ENCODE measurements around the gene ACSM2B. TPM values are rescaled to one million over a fixed set of nuclear protein-coding genes. Genes with fewer than 3 reads are reported as not detected.
"Not testable (repeated sequence)": the region's sequence is repeated elsewhere in the genome, so short reads cannot be mapped to it uniquely, and the experiment has no call there.

The ACSM2B gene
- total RNA-seq, 5 donors from 2014 or later (not counting 1 experiment from before 2014, with no cell fraction given): 0.18 to 0.86 TPM; not detected in 3

GRCh38 chr16:20595694-20596093 lies 19.5 kb upstream of the ACSM2B start:
- H3K4me3 ChIP-seq (ENCODE audit: control insufficient read depth in 1 of 2, extremely low read depth in 1 of 2, low read length in 1 of 2); H3K27ac Mint-ChIP-seq; H3K4me3 Mint-ChIP-seq; H3K9me3 ChIP-seq; H3K9me3 Mint-ChIP-seq; CTCF ChIA-PET; H3K27me3 ChIP-seq (replicated peaks in 1 of 2; ENCODE audit: control insufficient read depth in 2 of 2, extremely low read depth in 1 of 2, insufficient read depth in 2 of 2, low read length in 1 of 2); H3K4me1 Mint-ChIP-seq; H3K27me3 Mint-ChIP-seq; H3K36me3 Mint-ChIP-seq; DNase-seq; POLR2A ChIA-PET; H3K4me1 ChIP-seq (ENCODE audit: control insufficient read depth in 1 of 2, extremely low read depth in 1 of 2, insufficient read depth in 2 of 2, low read length in 2 of 2); ATAC-seq (replicated peaks in 1 of 4); H3K27ac ChIP-seq (ENCODE audit: low read length); H3K36me3 ChIP-seq (ENCODE audit: control insufficient read depth in 2 of 2, extremely low read depth in 1 of 2, insufficient read depth in 1 of 2, low read length in 1 of 2): not testable (repeated sequence)
- WGBS (ENCODE audit: insufficient coverage): no CpG with 5 or more reads among the region's 2 CpGs

- H3K9me3 ChIP-seq; H3K27me3 ChIP-seq (replicated peaks in 1 of 2; ENCODE audit: control insufficient read depth in 2 of 2, extremely low read depth in 1 of 2, insufficient read depth in 2 of 2, low read length in 1 of 2); CTCF ChIA-PET; POLR2A ChIA-PET; ATAC-seq (replicated peaks in 1 of 4); DNase-seq; H3K4me1 Mint-ChIP-seq; H3K36me3 Mint-ChIP-seq; H3K4me3 Mint-ChIP-seq; H3K27ac ChIP-seq (ENCODE audit: low read length); H3K36me3 ChIP-seq (ENCODE audit: control insufficient read depth in 2 of 2, extremely low read depth in 1 of 2, insufficient read depth in 1 of 2, low read length in 1 of 2); H3K4me3 ChIP-seq (ENCODE audit: control insufficient read depth in 1 of 2, extremely low read depth in 1 of 2, low read length in 1 of 2); H3K9me3 Mint-ChIP-seq; H3K4me1 ChIP-seq (ENCODE audit: control insufficient read depth in 1 of 2, extremely low read depth in 1 of 2, insufficient read depth in 2 of 2, low read length in 2 of 2); H3K27me3 Mint-ChIP-seq; H3K27ac Mint-ChIP-seq: not testable (repeated sequence)
- no CpG with 5 or more reads among the region's 2 CpGs for WGBS (ENCODE audit: insufficient coverage)
These were observed 18.9 kb upstream of the ACSM2B start for GRCh38 chr16:20595068-20595467.

GRCh38 chr16:20592780-20593179 lies 16.6 kb upstream of the ACSM2B start:
- DNase-seq; H3K9me3 Mint-ChIP-seq; H3K27me3 Mint-ChIP-seq; H3K27me3 ChIP-seq (replicated peaks in 1 of 2; ENCODE audit: control insufficient read depth in 2 of 2, extremely low read depth in 1 of 2, insufficient read depth in 2 of 2, low read length in 1 of 2); H3K4me1 Mint-ChIP-seq; H3K27ac ChIP-seq (ENCODE audit: low read length); H3K4me1 ChIP-seq (ENCODE audit: control insufficient read depth in 1 of 2, extremely low read depth in 1 of 2, insufficient read depth in 2 of 2, low read length in 2 of 2); ATAC-seq (replicated peaks in 1 of 4); CTCF ChIA-PET; H3K4me3 ChIP-seq (ENCODE audit: control insufficient read depth in 1 of 2, extremely low read depth in 1 of 2, low read length in 1 of 2); H3K4me3 Mint-ChIP-seq; H3K36me3 ChIP-seq (ENCODE audit: control insufficient read depth in 2 of 2, extremely low read depth in 1 of 2, insufficient read depth in 1 of 2, low read length in 1 of 2); POLR2A ChIA-PET; H3K27ac Mint-ChIP-seq; H3K9me3 ChIP-seq; H3K36me3 Mint-ChIP-seq: not testable (repeated sequence)
- 87% methylated on average over 1 of the region's 1 CpG for WGBS (ENCODE audit: insufficient coverage)

GRCh38 chr16:20589486-20589885 lies 13.3 kb upstream of the ACSM2B start:
- CTCF ChIA-PET, H3K4me1 Mint-ChIP-seq: not testable (repeated sequence)

GRCh38 chr16:20587645-20588074 lies 11.5 kb upstream of the ACSM2B start:
- WGBS (ENCODE audit: insufficient coverage): no CpG with 5 or more reads among the region's 2 CpGs
- POLR2A ChIA-PET; H3K9me3 ChIP-seq; H3K4me3 Mint-ChIP-seq; H3K27me3 Mint-ChIP-seq; H3K27me3 ChIP-seq (replicated peaks in 1 of 2; ENCODE audit: control insufficient read depth in 2 of 2, extremely low read depth in 1 of 2, insufficient read depth in 2 of 2, low read length in 1 of 2); H3K4me1 Mint-ChIP-seq; H3K9me3 Mint-ChIP-seq; H3K4me1 ChIP-seq (ENCODE audit: control insufficient read depth in 1 of 2, extremely low read depth in 1 of 2, insufficient read depth in 2 of 2, low read length in 2 of 2); H3K36me3 ChIP-seq (ENCODE audit: control insufficient read depth in 2 of 2, extremely low read depth in 1 of 2, insufficient read depth in 1 of 2, low read length in 1 of 2); DNase-seq; ATAC-seq (replicated peaks in 1 of 4); CTCF ChIA-PET; H3K4me3 ChIP-seq (ENCODE audit: control insufficient read depth in 1 of 2, extremely low read depth in 1 of 2, low read length in 1 of 2); H3K36me3 Mint-ChIP-seq; H3K27ac Mint-ChIP-seq; H3K27ac ChIP-seq (ENCODE audit: low read length): not testable (repeated sequence)

More at GRCh38 chr16:20589486-20589885, 13.3 kb upstream of the ACSM2B start:
- H3K4me3 Mint-ChIP-seq; H3K27ac ChIP-seq (ENCODE audit: low read length); H3K4me1 ChIP-seq (ENCODE audit: control insufficient read depth in 1 of 2, extremely low read depth in 1 of 2, insufficient read depth in 2 of 2, low read length in 2 of 2); H3K27me3 Mint-ChIP-seq; ATAC-seq (replicated peaks in 1 of 4); H3K36me3 ChIP-seq (ENCODE audit: control insufficient read depth in 2 of 2, extremely low read depth in 1 of 2, insufficient read depth in 1 of 2, low read length in 1 of 2); POLR2A ChIA-PET; H3K9me3 Mint-ChIP-seq; H3K27ac Mint-ChIP-seq; H3K9me3 ChIP-seq; H3K36me3 Mint-ChIP-seq; H3K27me3 ChIP-seq (replicated peaks in 1 of 2; ENCODE audit: control insufficient read depth in 2 of 2, extremely low read depth in 1 of 2, insufficient read depth in 2 of 2, low read length in 1 of 2); H3K4me3 ChIP-seq (ENCODE audit: control insufficient read depth in 1 of 2, extremely low read depth in 1 of 2, low read length in 1 of 2); DNase-seq: not testable (repeated sequence)
- no CpG with 5 or more reads among the region's 6 CpGs for WGBS (ENCODE audit: insufficient coverage)

- H3K9me3 Mint-ChIP-seq; DNase-seq; H3K4me3 ChIP-seq (ENCODE audit: control insufficient read depth in 1 of 2, extremely low read depth in 1 of 2, low read length in 1 of 2); H3K36me3 ChIP-seq (ENCODE audit: control insufficient read depth in 2 of 2, extremely low read depth in 1 of 2, insufficient read depth in 1 of 2, low read length in 1 of 2); H3K4me1 Mint-ChIP-seq; ATAC-seq (replicated peaks in 1 of 4); H3K27me3 ChIP-seq (replicated peaks in 1 of 2; ENCODE audit: control insufficient read depth in 2 of 2, extremely low read depth in 1 of 2, insufficient read depth in 2 of 2, low read length in 1 of 2); H3K4me1 ChIP-seq (ENCODE audit: control insufficient read depth in 1 of 2, extremely low read depth in 1 of 2, insufficient read depth in 2 of 2, low read length in 2 of 2); CTCF ChIA-PET; H3K27ac ChIP-seq (ENCODE audit: low read length); H3K9me3 ChIP-seq; POLR2A ChIA-PET; H3K4me3 Mint-ChIP-seq; H3K36me3 Mint-ChIP-seq; H3K27me3 Mint-ChIP-seq; H3K27ac Mint-ChIP-seq: not testable (repeated sequence)
- WGBS (ENCODE audit: insufficient coverage): no CpG with 5 or more reads among the region's 1 CpG
These were observed 10.5 kb upstream of the ACSM2B start for GRCh38 chr16:20586716-20587115.

- not testable (repeated sequence) for H3K4me3 ChIP-seq (ENCODE audit: control insufficient read depth in 1 of 2, extremely low read depth in 1 of 2, low read length in 1 of 2)
These were observed 9.9 kb upstream of the ACSM2B start for GRCh38 chr16:20586112-20586511.

More at GRCh38 chr16:20586112-20586511, 9.9 kb upstream of the ACSM2B start:
- ATAC-seq (replicated peaks in 1 of 4); H3K36me3 Mint-ChIP-seq; H3K27me3 Mint-ChIP-seq; H3K4me1 Mint-ChIP-seq; H3K27ac Mint-ChIP-seq; H3K27ac ChIP-seq (ENCODE audit: low read length); POLR2A ChIA-PET; CTCF ChIA-PET; H3K9me3 Mint-ChIP-seq; H3K4me1 ChIP-seq (ENCODE audit: control insufficient read depth in 1 of 2, extremely low read depth in 1 of 2, insufficient read depth in 2 of 2, low read length in 2 of 2); H3K9me3 ChIP-seq; DNase-seq; H3K27me3 ChIP-seq (replicated peaks in 1 of 2; ENCODE audit: control insufficient read depth in 2 of 2, extremely low read depth in 1 of 2, insufficient read depth in 2 of 2, low read length in 1 of 2); H3K36me3 ChIP-seq (ENCODE audit: control insufficient read depth in 2 of 2, extremely low read depth in 1 of 2, insufficient read depth in 1 of 2, low read length in 1 of 2); H3K4me3 Mint-ChIP-seq: not testable (repeated sequence)
- WGBS (ENCODE audit: insufficient coverage): 73% methylated on average over 4 of the region's 6 CpGs
